ENCODE measurements around the gene DNAJB12.

DNA sequence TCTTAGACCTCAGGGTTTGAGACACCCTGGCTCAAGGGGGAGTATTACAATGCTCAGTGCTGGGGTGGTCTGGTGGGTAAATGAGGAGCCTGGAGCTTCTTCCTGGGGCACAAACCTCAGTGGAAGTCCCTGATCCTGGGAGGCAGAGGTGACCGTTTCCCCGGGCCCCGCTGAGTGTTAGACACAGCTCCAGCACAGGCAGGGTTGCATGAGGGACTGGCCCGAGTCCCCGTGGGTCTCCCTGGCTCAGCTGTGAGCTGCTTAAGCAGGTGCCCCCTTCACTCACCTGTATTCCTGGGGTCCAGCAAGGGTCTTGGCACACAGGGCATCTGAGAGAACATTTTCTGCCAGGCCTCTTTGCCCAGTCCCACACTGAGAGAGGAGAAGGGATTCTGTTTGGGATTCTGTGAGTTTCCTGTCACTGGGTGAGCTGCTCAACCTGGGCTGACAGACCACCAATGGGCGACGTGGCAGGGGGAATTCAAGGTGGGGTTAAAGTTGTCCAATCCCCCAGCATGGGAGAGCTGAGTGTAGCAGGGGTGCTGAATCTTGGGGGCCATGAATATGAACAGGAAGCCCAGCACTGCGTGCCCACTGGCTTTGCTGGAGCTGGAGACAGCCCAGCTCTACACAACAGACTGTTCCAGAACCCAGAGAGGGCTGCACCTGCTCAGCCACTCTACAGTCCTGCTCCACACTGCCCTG lies 51.1 kb downstream of the DNAJB12 start:
- TF ChIP-seq, protein P1, sequence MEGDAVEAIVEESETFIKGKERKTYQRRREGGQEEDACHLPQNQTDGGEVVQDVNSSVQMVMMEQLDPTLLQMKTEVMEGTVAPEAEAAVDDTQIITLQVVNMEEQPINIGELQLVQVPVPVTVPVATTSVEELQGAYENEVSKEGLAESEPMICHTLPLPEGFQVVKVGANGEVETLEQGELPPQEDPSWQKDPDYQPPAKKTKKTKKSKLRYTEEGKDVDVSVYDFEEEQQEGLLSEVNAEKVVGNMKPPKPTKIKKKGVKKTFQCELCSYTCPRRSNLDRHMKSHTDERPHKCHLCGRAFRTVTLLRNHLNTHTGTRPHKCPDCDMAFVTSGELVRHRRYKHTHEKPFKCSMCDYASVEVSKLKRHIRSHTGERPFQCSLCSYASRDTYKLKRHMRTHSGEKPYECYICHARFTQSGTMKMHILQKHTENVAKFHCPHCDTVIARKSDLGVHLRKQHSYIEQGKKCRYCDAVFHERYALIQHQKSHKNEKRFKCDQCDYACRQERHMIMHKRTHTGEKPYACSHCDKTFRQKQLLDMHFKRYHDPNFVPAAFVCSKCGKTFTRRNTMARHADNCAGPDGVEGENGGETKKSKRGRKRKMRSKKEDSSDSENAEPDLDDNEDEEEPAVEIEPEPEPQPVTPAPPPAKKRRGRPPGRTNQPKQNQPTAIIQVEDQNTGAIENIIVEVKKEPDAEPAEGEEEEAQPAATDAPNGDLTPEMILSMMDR (IDR thresholded peaks at IDR 0.05) = no peak
- no peak for TF ChIP-seq EP300 (IDR thresholded peaks at IDR 0.05)
- TF ChIP-seq POLR2A (IDR thresholded peaks at IDR 0.05) = no peak

Data from ovary (tissue), 3 donors.